ENCODE results near the gene FUT6.
"Not testable (repeated sequence)": the region's sequence is repeated elsewhere in the genome, so short reads cannot be mapped to it uniquely, and the experiment has no call there.

Gene FUT6

GRCh38 chr19:5857203-5858081 is 17.9 kb upstream of the FUT6 start:
- no peak for DNase-seq (ENCODE audit: low read depth)

- not testable (repeated sequence) for DNase-seq (ENCODE audit: low read depth)
Observed at GRCh38 chr19:5855151-5855550, 15.6 kb upstream of the FUT6 start.

- DNase-seq (ENCODE audit: low read depth): not testable (repeated sequence)
Observed at GRCh38 chr19:5854121-5854520, 14.6 kb upstream of the FUT6 start.

- no peak for DNase-seq (ENCODE audit: low read depth)
Observed at GRCh38 chr19:5851302-5851701, 11.8 kb upstream of the FUT6 start, which contains the start of gene FUT3. TSS of gene FUT3 (minus strand) at chr19:5851449.

GRCh38 chr19:5850743-5851293 is 11.3 kb upstream of the FUT6 start:
- DNase-seq (ENCODE audit: low read depth): no peak

GRCh38 chr19:5850189-5850588 is 10.7 kb upstream of the FUT6 start:
- DNase-seq (ENCODE audit: low read depth): no peak

GRCh38 chr19:5848621-5849020 is 9.1 kb upstream of the FUT6 start:
- DNase-seq (ENCODE audit: low read depth): not testable (repeated sequence)

- DNase-seq (ENCODE audit: low read depth): not testable (repeated sequence)
Observed at GRCh38 chr19:5847846-5848245, 8.3 kb upstream of the FUT6 start.

- DNase-seq (ENCODE audit: low read depth): no peak
Observed at GRCh38 chr19:5844456-5845433, 5.2 kb upstream of the FUT6 start.

- DNase-seq (ENCODE audit: low read depth): no peak
Observed at GRCh38 chr19:5843295-5843927, 3.9 kb upstream of the FUT6 start.

- not testable (repeated sequence) for DNase-seq (ENCODE audit: low read depth)
Observed at GRCh38 chr19:5841735-5842111, 2.2 kb upstream of the FUT6 start.

- no peak for DNase-seq (ENCODE audit: low read depth)
Observed at GRCh38 chr19:5838353-5839064, 993 bp downstream of the FUT6 start.

GRCh38 chr19:5837761-5838352 is 1.6 kb downstream of the FUT6 start:
- no peak for DNase-seq (ENCODE audit: low read depth)

GRCh38 chr19:5832527-5833216 is 6.8 kb downstream of the FUT6 start:
- DNase-seq (ENCODE audit: low read depth): no peak

- DNase-seq (ENCODE audit: low read depth): no peak
Observed at GRCh38 chr19:5832061-5832460, 7.4 kb downstream of the FUT6 start.

- DNase-seq (ENCODE audit: low read depth): no peak
Observed at GRCh38 chr19:5831159-5831558, 8.3 kb downstream of the FUT6 start.

GRCh38 chr19:5829567-5830310 is 9.8 kb downstream of the FUT6 start:
- no peak for DNase-seq (ENCODE audit: low read depth)

GRCh38 chr19:5828661-5829566 is 10.6 kb downstream of the FUT6 start:
- DNase-seq (ENCODE audit: low read depth): peak; percentile 20

All from stimulated activated CD8-positive, alpha-beta memory T cell treated with anti-CD3 and anti-CD28 coated beads, Interleukin-12 subunit alpha, Interleukin-12 subunit beta, amount 100 ng/mL, for 4 hours (primary cell).